Rectal smooth muscle tissue (tissue), 1 donor: ENCODE data around the gene CLEC18B.
"Not testable (repeated sequence)": the region's sequence is repeated elsewhere in the genome, so short reads cannot be mapped to it uniquely, and the experiment has no call there.

Experiments used
- H3K27ac ChIP-seq: one replicate; pipeline ENCODE4 v1.7.0; 2013; ENCODE audit warnings: low read depth, low read length, inconsistent platforms
- H3K27me3 ChIP-seq: one replicate; pipeline ENCODE4 v1.7.0; 2013; ENCODE audit warnings: low read length; ENCODE audit not compliant: control insufficient read depth, insufficient read depth
- H3K36me3 ChIP-seq: one replicate; pipeline ENCODE4 v1.7.0; 2013; ENCODE audit warnings: low read length; ENCODE audit not compliant: control insufficient read depth, insufficient read depth
- H3K4me1 ChIP-seq: one replicate; pipeline ENCODE4 v1.7.0; 2013; ENCODE audit warnings: low read length; ENCODE audit not compliant: control insufficient read depth, insufficient read depth
- H3K4me3 ChIP-seq: one replicate; pipeline ENCODE4 v1.7.0; 2013; ENCODE audit warnings: low read length
- H3K9ac ChIP-seq: one replicate; pipeline ENCODE4 v1.7.0; 2013; ENCODE audit warnings: low read length

Gene CLEC18B

DNA sequence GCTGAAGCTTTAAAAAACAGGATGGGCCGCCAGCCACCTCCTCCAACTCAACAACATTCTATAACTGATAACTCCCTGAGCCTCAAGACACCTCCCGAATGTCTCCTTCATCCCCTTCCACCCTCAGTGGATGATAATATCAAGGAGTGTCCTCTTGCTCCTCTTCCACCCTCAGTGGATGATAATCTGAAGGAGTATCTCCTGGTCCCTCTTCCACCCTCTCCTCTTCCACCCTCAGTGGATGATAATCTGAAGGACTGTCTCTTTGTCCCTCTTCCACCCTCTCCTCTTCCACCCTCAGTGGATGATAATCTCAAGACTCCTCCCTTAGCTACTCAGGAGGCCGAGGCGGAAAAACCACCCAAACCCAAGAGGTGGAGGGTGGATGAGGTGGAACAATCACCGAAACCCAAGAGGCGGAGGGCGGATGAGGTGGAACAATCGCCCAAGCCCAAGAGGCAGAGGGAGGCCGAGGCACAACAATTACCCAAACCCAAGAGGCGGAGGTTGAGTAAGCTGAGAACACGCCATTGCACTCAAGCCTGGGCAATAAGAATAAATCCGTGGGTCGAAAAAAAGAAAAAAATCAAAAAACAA lies 29.7 kb downstream of the CLEC18B start:
- H3K27ac ChIP-seq, H3K4me1 ChIP-seq, H3K9ac ChIP-seq, H3K36me3 ChIP-seq, H3K27me3 ChIP-seq, H3K4me3 ChIP-seq: not testable (repeated sequence)

DNA sequence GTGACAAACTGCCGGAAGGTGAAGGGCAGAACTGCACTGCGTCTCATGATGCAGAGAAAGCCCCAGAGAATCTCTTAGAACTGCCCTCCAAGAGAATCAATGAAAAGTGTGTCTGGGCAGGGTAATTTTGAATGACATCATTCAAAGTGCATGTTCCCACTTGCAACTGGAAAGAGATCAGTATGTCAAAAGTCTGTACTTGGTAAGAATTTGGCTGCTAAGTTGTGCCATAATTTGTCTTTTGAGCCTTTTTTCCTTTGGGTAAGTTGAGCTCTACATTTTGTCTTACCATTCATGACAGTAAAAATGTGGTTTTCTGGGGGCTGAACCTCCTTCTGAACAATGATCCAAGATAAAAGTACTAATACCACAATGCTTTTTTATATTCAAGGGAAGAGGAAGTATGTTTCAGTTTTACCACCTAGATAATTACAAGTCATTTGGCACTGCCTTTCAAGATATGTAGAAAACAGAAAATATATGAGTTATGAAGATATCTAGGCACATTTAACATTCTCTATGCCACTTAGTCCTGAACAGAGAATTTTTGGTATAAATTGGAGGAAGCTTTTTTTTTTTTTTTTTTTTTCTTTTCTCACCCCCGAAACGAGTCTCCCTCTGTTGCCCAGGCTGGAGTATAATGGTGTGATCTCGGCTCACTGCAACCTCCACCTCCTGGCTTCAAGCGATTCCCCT lies 38.8 kb downstream of the CLEC18B start:
- not testable (repeated sequence) for H3K4me3 ChIP-seq, H3K9ac ChIP-seq, H3K27me3 ChIP-seq, H3K27ac ChIP-seq, H3K36me3 ChIP-seq, H3K4me1 ChIP-seq

DNA sequence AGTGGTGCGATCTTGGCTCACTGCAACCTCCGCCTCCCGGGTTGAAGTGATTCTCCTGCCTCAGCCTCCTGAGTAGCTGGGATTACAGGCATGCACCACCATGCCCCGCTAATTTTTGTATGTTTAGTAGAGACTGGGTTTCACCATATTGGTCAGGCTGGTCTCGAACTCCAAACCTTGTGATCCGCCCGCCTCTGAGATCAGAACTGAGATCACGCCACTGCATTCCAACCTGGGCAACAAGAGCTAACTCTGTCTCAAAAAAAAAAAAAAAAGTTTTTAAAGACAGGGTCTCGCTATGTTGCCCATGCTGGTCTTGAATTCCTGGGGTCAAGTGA lies 47.5 kb downstream of the CLEC18B start:
- not testable (repeated sequence) for H3K27me3 ChIP-seq, H3K4me3 ChIP-seq, H3K9ac ChIP-seq, H3K27ac ChIP-seq, H3K4me1 ChIP-seq, H3K36me3 ChIP-seq

DNA sequence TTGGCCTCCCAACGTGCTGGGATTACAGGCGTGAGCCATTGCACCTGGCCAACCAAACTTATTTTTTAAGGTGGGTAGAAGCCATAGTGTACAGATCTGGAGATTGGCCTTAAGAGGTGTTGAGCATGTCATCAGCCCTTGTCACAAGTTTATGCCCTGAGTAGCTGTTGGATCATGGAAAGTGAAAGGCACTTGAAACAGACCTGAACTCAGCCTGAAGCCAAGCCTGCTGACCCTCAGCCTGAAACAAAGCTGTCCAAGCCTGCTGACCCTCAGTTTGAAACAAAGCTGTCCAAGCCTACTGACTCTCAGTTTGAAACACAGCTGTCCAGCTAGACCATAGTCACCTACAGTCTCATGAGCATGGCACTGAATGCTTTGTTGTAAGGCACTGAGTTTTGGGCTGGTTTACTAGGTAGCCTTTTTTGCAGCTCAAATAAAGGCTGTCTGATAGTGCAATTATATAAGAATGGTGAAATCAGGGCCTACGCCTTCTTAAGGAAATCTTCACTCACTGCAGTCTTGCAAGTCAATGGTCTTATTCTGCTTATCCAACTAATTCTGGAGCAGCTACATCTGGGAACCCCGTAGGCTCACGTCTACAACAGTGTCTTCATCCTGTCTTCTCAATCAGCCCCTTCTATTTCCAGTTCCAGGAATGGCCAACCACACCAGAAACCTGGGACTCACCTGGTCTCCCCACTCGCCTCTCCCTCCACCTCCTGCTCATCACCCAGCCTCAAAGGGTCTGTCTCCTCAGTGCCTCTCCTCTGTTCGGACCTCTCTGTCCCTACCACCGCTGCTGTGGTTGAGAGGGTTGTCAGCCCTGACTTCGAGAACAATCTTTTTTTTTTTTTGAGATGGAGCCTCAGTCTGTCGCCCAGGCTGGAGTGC lies 48.1 kb downstream of the CLEC18B start:
- Histone ChIP-seq H3K27me3 (no peaks in the 10 kb centered on the region), H3K9ac (no peak overlapping the region), H3K36me3 (no peaks in the 10 kb centered on the region), H3K4me3 (no peak overlapping the region), H3K4me1 (no peaks in the 10 kb centered on the region), H3K27ac (no peak overlapping the region)

DNA sequence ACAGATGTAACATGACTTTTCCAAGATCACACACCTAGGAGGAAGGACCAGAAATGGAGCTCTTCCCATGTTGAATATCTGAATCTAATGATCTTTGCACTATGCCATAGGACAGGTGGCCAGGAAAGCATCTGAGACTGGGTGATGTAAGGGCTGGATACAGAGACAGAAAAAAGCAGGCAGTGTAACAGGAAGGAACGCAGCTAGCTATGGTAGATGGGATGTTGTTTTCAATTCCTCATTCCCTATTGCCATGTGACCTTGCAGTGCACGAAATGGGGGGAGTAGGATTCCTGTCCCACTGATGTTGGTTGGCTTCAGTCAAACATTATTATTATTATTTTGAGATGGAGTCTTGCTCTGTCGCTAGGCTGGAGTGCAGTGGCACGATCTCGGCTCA lies 48.9 kb downstream of the CLEC18B start:
- no peaks in the 10 kb centered on the region for H3K27me3 ChIP-seq
- no peak overlapping the region for H3K9ac ChIP-seq
- no peak overlapping the region for H3K4me3 ChIP-seq
- H3K27ac ChIP-seq: no peak overlapping the region
- H3K36me3 ChIP-seq: no peaks in the 10 kb centered on the region
- H3K4me1 ChIP-seq: no peaks in the 10 kb centered on the region

DNA sequence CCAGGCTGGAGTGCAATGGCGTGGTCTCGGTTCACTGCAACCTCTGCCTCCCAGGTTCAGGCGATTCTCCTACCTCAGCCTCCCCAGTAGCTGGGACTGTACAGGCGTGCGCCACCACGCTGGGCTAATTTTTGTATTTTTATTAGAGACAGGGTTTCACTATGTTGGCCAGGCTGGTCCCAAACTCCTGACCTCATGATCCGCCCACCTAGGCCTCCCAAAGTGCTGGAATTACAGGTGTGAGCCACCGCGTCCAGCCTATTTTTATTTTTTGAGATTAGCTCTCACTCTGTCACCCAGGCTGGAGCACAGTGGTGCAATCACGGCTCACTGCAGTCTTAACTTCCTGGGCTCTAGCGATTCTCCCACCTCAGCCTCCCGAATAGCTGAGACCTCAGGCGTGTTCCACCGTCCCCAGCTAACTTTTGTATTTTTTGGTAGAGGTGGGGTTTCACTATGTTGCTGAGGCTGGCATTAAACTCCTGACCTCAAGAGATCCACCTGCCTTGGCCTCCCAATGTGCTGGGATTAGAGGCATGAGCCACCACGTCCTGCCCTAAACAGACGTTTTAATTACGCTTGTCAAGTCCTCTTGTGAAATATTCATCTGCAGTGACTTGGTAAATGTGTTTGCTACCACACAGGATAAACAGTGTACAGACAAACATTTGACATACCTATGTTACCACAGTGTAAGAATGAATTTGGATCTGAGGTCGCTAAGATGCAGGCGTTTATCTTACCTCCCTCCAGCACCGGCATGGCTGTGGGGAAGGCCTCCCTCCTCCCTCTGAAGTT lies 50.7 kb downstream of the CLEC18B start:
- H3K27ac ChIP-seq, H3K36me3 ChIP-seq: not testable (repeated sequence)

DNA sequence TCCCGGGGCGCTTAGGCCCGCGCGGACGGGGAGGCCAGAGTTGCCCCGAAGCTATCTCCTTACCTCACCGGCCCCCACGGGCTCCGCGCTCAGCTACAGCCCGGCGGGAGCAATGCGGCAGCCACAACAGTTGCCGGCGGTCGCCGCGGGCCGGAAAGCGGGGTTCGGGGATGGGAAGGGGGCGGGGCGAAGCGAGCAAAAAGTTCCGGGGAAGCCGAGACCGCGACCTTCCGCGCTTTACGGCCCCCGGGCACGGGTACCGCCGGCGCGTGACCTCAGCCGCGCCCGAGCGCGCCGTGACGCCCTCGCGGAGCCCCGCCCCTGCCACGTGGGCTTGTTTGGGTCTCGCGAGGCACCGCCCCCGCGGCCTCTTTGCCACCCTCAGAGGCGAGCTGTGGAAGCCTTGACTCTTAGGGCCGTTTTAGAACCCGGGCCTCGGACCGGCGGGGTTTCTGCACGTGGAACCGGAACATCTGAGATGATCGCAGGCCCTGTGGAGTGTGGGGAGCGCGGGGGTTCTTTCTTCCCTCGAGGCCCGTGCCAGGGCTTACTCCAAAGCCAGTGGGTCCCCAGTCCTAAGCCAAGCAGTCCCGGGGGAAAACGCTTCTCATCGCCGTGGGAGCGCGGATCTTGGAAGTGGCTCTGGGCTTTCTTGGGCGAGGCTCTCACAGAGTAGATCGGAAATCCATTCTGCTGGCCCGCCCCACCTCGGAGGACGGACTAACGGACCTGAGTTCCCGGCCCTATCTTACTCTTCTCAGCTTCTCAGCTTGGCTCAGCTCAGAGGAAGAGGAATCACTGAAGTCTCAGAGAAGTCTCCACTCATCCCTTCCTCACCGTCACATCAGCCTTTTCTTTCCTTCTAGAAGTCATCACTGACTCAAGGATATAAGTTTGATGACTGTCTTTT lies 53.0 kb downstream of the CLEC18B start:
- H3K27me3 ChIP-seq, H3K4me1 ChIP-seq, H3K36me3 ChIP-seq: not testable (repeated sequence)
- H3K9ac ChIP-seq: peak overlapping the region; percentile 66
- peak overlapping the region; percentile 80 for H3K27ac ChIP-seq
- peak overlapping the region; percentile 89 for H3K4me3 ChIP-seq

More for the DNA sequence above, 50.7 kb downstream of the CLEC18B start:
- H3K9ac ChIP-seq, H3K4me1 ChIP-seq, H3K27me3 ChIP-seq, H3K4me3 ChIP-seq: not testable (repeated sequence)

DNA sequence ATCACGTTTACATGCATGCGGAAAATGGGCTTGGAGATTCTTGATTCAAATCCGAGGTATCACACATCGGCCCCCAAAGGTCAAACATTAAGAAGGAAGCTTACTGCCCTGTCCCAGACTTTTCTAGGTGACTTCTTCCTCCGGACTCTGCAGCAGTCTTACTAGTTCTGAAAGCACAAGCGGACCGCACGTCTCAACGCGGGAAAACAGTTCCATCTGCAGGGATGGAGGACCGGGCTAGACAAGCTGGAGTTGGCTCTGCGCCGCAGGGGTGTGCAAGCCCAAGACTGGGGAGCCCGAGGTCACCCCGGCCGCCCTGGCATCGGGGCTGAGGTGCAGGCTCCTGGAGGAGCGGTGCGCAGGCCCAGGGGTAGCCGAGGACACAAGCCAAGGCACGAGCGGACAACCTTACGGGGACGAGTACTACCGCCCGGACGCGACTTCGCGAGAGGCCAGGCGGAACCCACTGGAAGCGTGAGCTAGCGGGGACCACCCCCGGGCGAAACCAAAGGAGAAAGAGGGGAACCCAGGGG lies 53.7 kb downstream of the CLEC18B start:
- not testable (repeated sequence) for H3K27me3 ChIP-seq, H3K36me3 ChIP-seq, H3K4me1 ChIP-seq
- Histone ChIP-seq H3K9ac (peak overlapping the region; percentile 66), H3K4me3 (peak overlapping the region; percentile 89), H3K27ac (peak overlapping the region; percentile 80)

DNA sequence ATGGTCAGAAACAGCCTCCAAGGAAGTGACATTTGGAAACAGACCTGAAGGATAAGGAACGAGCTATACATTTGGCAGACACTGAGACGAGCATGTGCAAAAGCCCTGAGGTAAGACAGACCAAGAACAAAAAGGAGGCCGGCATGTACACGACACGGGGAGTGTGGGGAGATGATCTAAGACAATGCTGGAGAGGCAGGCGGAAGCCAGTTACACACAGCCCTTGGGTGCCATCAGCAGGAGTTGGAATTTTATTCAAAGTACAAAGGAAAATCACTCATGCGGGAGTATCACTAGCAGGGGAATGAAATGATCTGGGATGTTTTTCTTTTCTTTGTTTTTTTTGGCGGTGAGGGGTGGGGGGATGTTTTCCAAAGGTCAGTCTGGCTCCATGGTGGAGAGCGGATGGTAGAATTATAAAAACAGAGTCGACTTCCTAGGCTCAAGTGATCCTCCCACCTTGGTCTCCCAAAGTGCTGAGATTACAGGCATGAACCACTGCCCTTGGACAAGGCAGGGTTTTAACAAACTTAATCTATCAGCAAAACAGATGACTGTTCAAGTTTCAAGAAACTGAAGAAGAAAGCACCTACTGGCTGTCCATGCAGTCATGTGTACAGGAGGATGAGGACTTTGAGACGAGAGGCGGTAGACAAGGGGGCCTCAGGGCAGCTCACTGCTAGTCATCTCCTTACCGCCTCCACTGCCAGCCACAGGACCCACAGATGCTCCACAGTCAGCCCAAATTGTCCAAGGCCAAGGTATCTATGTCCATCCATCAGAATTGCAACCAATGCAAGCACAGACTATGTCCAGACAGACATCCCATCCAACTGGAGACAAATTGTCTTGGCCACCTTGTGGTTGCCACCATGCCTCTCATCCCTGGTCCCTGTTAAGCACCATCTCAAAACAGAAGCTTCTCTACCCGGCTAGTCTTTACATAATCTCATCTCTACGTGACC lies 59.4 kb downstream of the CLEC18B start:
- not testable (repeated sequence) for H3K27ac ChIP-seq, H3K4me1 ChIP-seq, H3K9ac ChIP-seq, H3K4me3 ChIP-seq, H3K27me3 ChIP-seq, H3K36me3 ChIP-seq
